ENCODE measurements around the gene SMIM15.
"Not testable (repeated sequence)": the region's sequence is repeated elsewhere in the genome, so short reads cannot be mapped to it uniquely, and the experiment has no call there.

SMIM15 gene

DNA sequence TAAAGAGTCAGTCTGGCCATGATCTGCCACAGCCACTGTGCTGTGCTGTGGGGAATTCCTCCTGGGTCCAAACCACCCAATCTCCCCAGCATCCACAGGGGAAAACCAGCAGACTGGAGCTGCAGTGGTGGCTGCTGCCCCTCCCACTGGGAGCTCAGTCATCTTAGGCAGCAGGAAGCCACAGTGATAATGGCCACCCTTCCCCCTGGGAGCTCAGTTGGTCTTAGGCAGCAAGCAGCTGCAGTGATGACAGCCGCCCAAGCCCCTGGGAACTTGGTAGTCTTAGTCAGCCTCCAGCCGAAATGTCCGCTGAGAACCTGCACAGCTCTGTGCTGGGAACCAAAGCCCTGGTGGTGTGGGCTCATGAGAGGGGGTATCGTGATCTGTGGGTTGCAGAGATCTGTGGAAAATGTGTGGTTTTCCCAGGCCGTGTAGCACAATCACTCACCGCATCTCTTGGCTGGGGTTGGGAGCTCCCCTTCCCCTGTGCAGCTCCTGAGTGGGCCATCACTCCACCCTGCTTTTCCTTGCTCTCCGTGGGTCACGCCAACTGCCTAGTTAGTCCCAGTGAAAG lies 38.4 kb upstream of the SMIM15 start:
- H3K4me3 ChIP-seq (ENCODE audit: insufficient read depth in 1 of 2, low read depth in 1 of 2, low read length in 2 of 2), result no peak overlapping the region
- 95% methylated on average over 8 of the region's 8 CpGs for WGBS
- H3K4ac ChIP-seq (ENCODE audit: low read depth in 1 of 2, low read length in 2 of 2), result no peak overlapping the region
- no peak overlapping the region for H2AK5ac ChIP-seq (ENCODE audit: low read length, severe bottlenecking)
- no peak overlapping the region for H2BK120ac ChIP-seq (ENCODE audit: low read depth, low read length)
- H3K4me1 ChIP-seq (ENCODE audit: control insufficient read depth, insufficient read depth, low read depth, low read length), result peaks cover 5% of the 10 kb centered on the region
- no peak overlapping the region for H3K27ac ChIP-seq (ENCODE audit: low read length, poor library complexity, severe bottlenecking)
- H2BK12ac ChIP-seq (ENCODE audit: low read length in 2 of 2), result no peak overlapping the region
- H3K14ac ChIP-seq (ENCODE audit: low read length in 2 of 2), result no peak overlapping the region
- peaks cover 0 to 6% of the 10 kb centered on the region in 2 experiments for H3K36me3 ChIP-seq (ENCODE audit: control insufficient read depth in 1 of 2, insufficient read depth in 2 of 2, low read depth in 1 of 2, low read length in 2 of 2)
- H2AFZ ChIP-seq (ENCODE audit: low read depth, low read length), result no peak overlapping the region
- no peak overlapping the region for H3K4me2 ChIP-seq (ENCODE audit: low read length, poor library complexity, severe bottlenecking)
- H3K9me3 ChIP-seq (ENCODE audit: control insufficient read depth, low read length), result peaks cover 19% of the 10 kb centered on the region
- H4K91ac ChIP-seq (ENCODE audit: low read length), result no peak overlapping the region
- no peak overlapping the region for H2BK5ac ChIP-seq (ENCODE audit: low read depth, low read length, poor library complexity, severe bottlenecking)
- DNase-seq, result no peak
- H3K79me1 ChIP-seq (replicated peaks; ENCODE audit: low read length, poor library complexity, severe bottlenecking), result no peaks in the 10 kb centered on the region
- no peak overlapping the region for H3K9ac ChIP-seq (ENCODE audit: low read length)
- no peak overlapping the region for H4K8ac ChIP-seq (ENCODE audit: low read length)
- no peaks in the 10 kb centered on the region for H3K27me3 ChIP-seq (ENCODE audit: control insufficient read depth in 1 of 2, insufficient read depth in 1 of 2, low read length in 2 of 2)
- H2BK15ac ChIP-seq (ENCODE audit: low read depth, poor library complexity, severe bottlenecking), result no peak overlapping the region
- H3K23ac ChIP-seq (ENCODE audit: low read length in 2 of 2), result no peak overlapping the region
- H3K18ac ChIP-seq (ENCODE audit: low read depth in 1 of 2, low read length in 2 of 2), result no peak overlapping the region

DNA sequence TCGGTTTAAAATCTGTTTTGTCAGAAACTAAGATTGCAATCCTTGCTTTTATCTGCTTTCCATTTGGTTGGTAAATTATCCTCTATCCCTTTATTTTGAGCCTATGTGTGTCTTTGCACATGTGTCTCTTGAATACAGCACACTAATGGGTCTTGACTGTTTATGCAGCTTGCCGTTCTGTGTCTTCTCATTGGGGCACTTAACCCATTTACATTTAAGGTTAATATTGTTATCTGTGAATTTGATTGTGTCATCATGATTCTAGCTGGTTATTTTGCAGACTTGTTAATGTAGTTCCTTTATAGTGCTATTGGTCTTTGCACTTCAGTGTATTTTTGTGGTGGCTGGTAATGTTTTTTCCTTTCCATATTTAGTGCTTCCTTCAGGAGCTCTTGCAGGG lies 36.3 kb upstream of the SMIM15 start:
- DNase-seq, result no peak
- H3K4ac ChIP-seq (ENCODE audit: low read depth in 1 of 2, low read length in 2 of 2), result no peak overlapping the region
- peaks cover 19% of the 10 kb centered on the region for H3K9me3 ChIP-seq (ENCODE audit: control insufficient read depth, low read length)
- H3K4me3 ChIP-seq (ENCODE audit: insufficient read depth in 1 of 2, low read depth in 1 of 2, low read length in 2 of 2), result no peak overlapping the region
- no peak overlapping the region for H3K4me2 ChIP-seq (ENCODE audit: low read length, poor library complexity, severe bottlenecking)
- no peak overlapping the region for H3K18ac ChIP-seq (ENCODE audit: low read depth in 1 of 2, low read length in 2 of 2)
- H2BK5ac ChIP-seq (ENCODE audit: low read depth, low read length, poor library complexity, severe bottlenecking), result no peak overlapping the region
- no peak overlapping the region for H4K91ac ChIP-seq (ENCODE audit: low read length)
- H3K79me1 ChIP-seq (replicated peaks; ENCODE audit: low read length, poor library complexity, severe bottlenecking), result no peaks in the 10 kb centered on the region
- no peak overlapping the region for H3K27ac ChIP-seq (ENCODE audit: low read length, poor library complexity, severe bottlenecking)
- no peak overlapping the region for H2BK12ac ChIP-seq (ENCODE audit: low read length in 2 of 2)
- WGBS, result 100% methylated on average over 1 of the region's 2 CpGs
- no peak overlapping the region for H3K14ac ChIP-seq (ENCODE audit: low read length in 2 of 2)
- no peak overlapping the region for H3K9ac ChIP-seq (ENCODE audit: low read length)
- peaks cover 0 to 6% of the 10 kb centered on the region in 2 experiments for H3K36me3 ChIP-seq (ENCODE audit: control insufficient read depth in 1 of 2, insufficient read depth in 2 of 2, low read depth in 1 of 2, low read length in 2 of 2)
- H4K8ac ChIP-seq (ENCODE audit: low read length), result no peak overlapping the region
- no peak overlapping the region for H2BK120ac ChIP-seq (ENCODE audit: low read depth, low read length)
- H2BK15ac ChIP-seq (ENCODE audit: low read depth, poor library complexity, severe bottlenecking), result no peak overlapping the region
- no peak overlapping the region for H2AK5ac ChIP-seq (ENCODE audit: low read length, severe bottlenecking)
- H2AFZ ChIP-seq (ENCODE audit: low read depth, low read length), result no peak overlapping the region
- H3K23ac ChIP-seq (ENCODE audit: low read length in 2 of 2), result no peak overlapping the region
- no peaks in the 10 kb centered on the region for H3K27me3 ChIP-seq (ENCODE audit: control insufficient read depth in 1 of 2, insufficient read depth in 1 of 2, low read length in 2 of 2)
- H3K4me1 ChIP-seq (ENCODE audit: control insufficient read depth, insufficient read depth, low read depth, low read length), result peaks cover 5% of the 10 kb centered on the region

DNA sequence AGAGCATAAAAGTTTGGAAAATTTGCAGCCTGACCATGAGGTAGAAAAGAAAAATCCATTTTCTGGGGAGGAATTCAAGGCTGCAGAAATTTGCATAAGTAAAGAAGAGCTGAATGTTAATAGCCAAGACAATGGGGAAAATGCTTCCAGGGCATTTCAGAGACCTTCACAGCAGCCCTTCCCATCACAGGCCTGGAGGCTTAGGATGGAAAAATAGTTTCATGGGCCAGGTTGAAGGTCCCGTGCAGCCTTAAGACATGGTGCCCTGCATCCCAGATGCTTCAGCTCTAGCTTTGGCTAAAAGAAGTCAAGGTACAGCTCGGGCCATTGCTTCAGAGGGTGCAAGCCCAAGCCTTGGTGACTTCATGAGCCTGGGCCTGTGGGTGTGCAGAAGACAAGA lies 25.6 kb upstream of the SMIM15 start:
- WGBS, result 89% methylated on average over 2 of the region's 2 CpGs

GRCh38 chr5:61187352-61187751 lies 25.1 kb upstream of the SMIM15 start:
- H4K91ac ChIP-seq (ENCODE audit: low read length); H3K79me1 ChIP-seq (replicated peaks; ENCODE audit: low read length, poor library complexity, severe bottlenecking); H3K9me3 ChIP-seq (ENCODE audit: control insufficient read depth, low read length); H2AK5ac ChIP-seq (ENCODE audit: low read length, severe bottlenecking); H4K8ac ChIP-seq (ENCODE audit: low read length); H3K27me3 ChIP-seq (ENCODE audit: control insufficient read depth in 1 of 2, insufficient read depth in 1 of 2, low read length in 2 of 2); H3K23ac ChIP-seq (ENCODE audit: low read length in 2 of 2); H2BK15ac ChIP-seq (ENCODE audit: low read depth, poor library complexity, severe bottlenecking); H3K18ac ChIP-seq (ENCODE audit: low read depth in 1 of 2, low read length in 2 of 2); H3K4me1 ChIP-seq (ENCODE audit: control insufficient read depth, insufficient read depth, low read depth, low read length); H3K4me3 ChIP-seq (ENCODE audit: insufficient read depth in 1 of 2, low read depth in 1 of 2, low read length in 2 of 2); DNase-seq; H3K27ac ChIP-seq (ENCODE audit: low read length, poor library complexity, severe bottlenecking); H2AFZ ChIP-seq (ENCODE audit: low read depth, low read length); H2BK120ac ChIP-seq (ENCODE audit: low read depth, low read length); H3K4me2 ChIP-seq (ENCODE audit: low read length, poor library complexity, severe bottlenecking); H3K9ac ChIP-seq (ENCODE audit: low read length); H2BK12ac ChIP-seq (ENCODE audit: low read length in 2 of 2); H2BK5ac ChIP-seq (ENCODE audit: low read depth, low read length, poor library complexity, severe bottlenecking); H3K14ac ChIP-seq (ENCODE audit: low read length in 2 of 2); H3K4ac ChIP-seq (ENCODE audit: low read depth in 1 of 2, low read length in 2 of 2); H3K36me3 ChIP-seq (ENCODE audit: control insufficient read depth in 1 of 2, insufficient read depth in 2 of 2, low read depth in 1 of 2, low read length in 2 of 2): not testable (repeated sequence)

More for the DNA sequence above, 25.6 kb upstream of the SMIM15 start:
- H4K91ac ChIP-seq (ENCODE audit: low read length); H3K14ac ChIP-seq (ENCODE audit: low read length in 2 of 2); H2BK15ac ChIP-seq (ENCODE audit: low read depth, poor library complexity, severe bottlenecking); H3K23ac ChIP-seq (ENCODE audit: low read length in 2 of 2); H3K18ac ChIP-seq (ENCODE audit: low read depth in 1 of 2, low read length in 2 of 2); H3K9ac ChIP-seq (ENCODE audit: low read length); H3K79me1 ChIP-seq (replicated peaks; ENCODE audit: low read length, poor library complexity, severe bottlenecking); H3K27me3 ChIP-seq (ENCODE audit: control insufficient read depth in 1 of 2, insufficient read depth in 1 of 2, low read length in 2 of 2); H3K4me2 ChIP-seq (ENCODE audit: low read length, poor library complexity, severe bottlenecking); H3K36me3 ChIP-seq (ENCODE audit: control insufficient read depth in 1 of 2, insufficient read depth in 2 of 2, low read depth in 1 of 2, low read length in 2 of 2); H3K9me3 ChIP-seq (ENCODE audit: control insufficient read depth, low read length); H2AK5ac ChIP-seq (ENCODE audit: low read length, severe bottlenecking); H2BK5ac ChIP-seq (ENCODE audit: low read depth, low read length, poor library complexity, severe bottlenecking); DNase-seq; H3K4me1 ChIP-seq (ENCODE audit: control insufficient read depth, insufficient read depth, low read depth, low read length); H3K27ac ChIP-seq (ENCODE audit: low read length, poor library complexity, severe bottlenecking); H4K8ac ChIP-seq (ENCODE audit: low read length); H3K4ac ChIP-seq (ENCODE audit: low read depth in 1 of 2, low read length in 2 of 2); H2BK120ac ChIP-seq (ENCODE audit: low read depth, low read length); H3K4me3 ChIP-seq (ENCODE audit: insufficient read depth in 1 of 2, low read depth in 1 of 2, low read length in 2 of 2); H2AFZ ChIP-seq (ENCODE audit: low read depth, low read length): not testable (repeated sequence)
- peak overlapping the region in 1 of 2 experiments; percentile 39 for H2BK12ac ChIP-seq (ENCODE audit: low read length in 2 of 2)
